Nephron progenitor cell (in vitro differentiated cells): ENCODE measurements around the gene IZUMO4.
"Not testable (repeated sequence)": the region's sequence is repeated elsewhere in the genome, so short reads cannot be mapped to it uniquely, and the experiment has no call there.

ENCODE experiments used
- DNase-seq: peaks from one replicate; pipeline ENCODE4 v3.0.0; 2021
- H3K27ac Mint-ChIP-seq: 2 replicates; pipeline ENCODE4 v1.8.0; 2021; ENCODE audit warnings: mild to moderate bottlenecking, moderate library complexity, mixed read lengths
- H3K27me3 Mint-ChIP-seq: 2 replicates; pipeline ENCODE4 v1.8.0; 2021; ENCODE audit warnings: mild to moderate bottlenecking, low read depth, mixed read lengths; ENCODE audit not compliant: poor library complexity
- H3K36me3 Mint-ChIP-seq: 2 replicates; pipeline ENCODE4 v1.8.0; 2021; ENCODE audit warnings: low read depth, mixed read lengths
- H3K4me1 Mint-ChIP-seq: 2 replicates; pipeline ENCODE4 v1.8.0; 2021; ENCODE audit warnings: mixed read lengths
- H3K4me3 Mint-ChIP-seq: 2 replicates; pipeline ENCODE4 v1.8.0; 2021; ENCODE audit warnings: mild to moderate bottlenecking, moderate library complexity, mixed read lengths
- H3K9me3 Mint-ChIP-seq: 2 replicates; pipeline ENCODE4 v1.8.0; 2021; ENCODE audit warnings: mild to moderate bottlenecking, moderate library complexity, mixed read lengths
- CTCF ChIP-seq: fragments of 200-600 bp; sonication (generic); IDR thresholded peaks from 2 replicates; pipeline ENCODE4 v1.5.0; 2021; ENCODE audit warnings: antibody characterized with exemption

IZUMO4 gene

GRCh38 chr19:2123682-2124387 lies 27.1 kb downstream of the IZUMO4 start:
- no peak overlapping the region for H3K27ac Mint-ChIP-seq
- no peak for TF ChIP-seq CTCF
- no peaks in the 10 kb centered on the region for H3K9me3 Mint-ChIP-seq
- H3K4me1 Mint-ChIP-seq: no peaks in the 10 kb centered on the region
- no peaks in the 10 kb centered on the region for H3K27me3 Mint-ChIP-seq
- peak; percentile 82 for DNase-seq
- no peak overlapping the region for H3K4me3 Mint-ChIP-seq
- H3K36me3 Mint-ChIP-seq: peaks cover 9% of the 10 kb centered on the region

- Mint-ChIP-seq H3K27ac (no peak overlapping the region), H3K9me3 (no peaks in the 10 kb centered on the region), H3K4me3 (no peak overlapping the region), H3K4me1 (no peaks in the 10 kb centered on the region), H3K36me3 (peaks cover 9% of the 10 kb centered on the region), H3K27me3 (no peaks in the 10 kb centered on the region)
- no peak for DNase-seq
- no peak for TF ChIP-seq CTCF
Measured at GRCh38 chr19:2126879-2127518, 30.3 kb downstream of the IZUMO4 start.

- Mint-ChIP-seq H3K27me3 (no peaks in the 10 kb centered on the region), H3K4me3 (no peak overlapping the region), H3K4me1 (no peaks in the 10 kb centered on the region), H3K27ac (no peak overlapping the region), H3K36me3 (peaks cover 16% of the 10 kb centered on the region), H3K9me3 (no peaks in the 10 kb centered on the region)
- no peak for DNase-seq
- no peak for TF ChIP-seq CTCF
Measured at GRCh38 chr19:2127758-2128157, 31.0 kb downstream of the IZUMO4 start.

- not testable (repeated sequence) for H3K9me3 Mint-ChIP-seq, H3K27me3 Mint-ChIP-seq, H3K27ac Mint-ChIP-seq, H3K4me1 Mint-ChIP-seq, DNase-seq, H3K4me3 Mint-ChIP-seq
- peaks cover 21% of the 10 kb centered on the region for H3K36me3 Mint-ChIP-seq
Measured at GRCh38 chr19:2128252-2128651, 31.5 kb downstream of the IZUMO4 start.

- no peaks in the 10 kb centered on the region for H3K27me3 Mint-ChIP-seq
- no peak overlapping the region for H3K27ac Mint-ChIP-seq
- no peak overlapping the region for H3K4me3 Mint-ChIP-seq
Measured at GRCh38 chr19:2129022-2129421, 32.3 kb downstream of the IZUMO4 start.

GRCh38 chr19:2129486-2129885 lies 32.8 kb downstream of the IZUMO4 start:
- H3K36me3 Mint-ChIP-seq: peaks cover 23% of the 10 kb centered on the region
- no peak overlapping the region for H3K4me3 Mint-ChIP-seq
- no peak for TF ChIP-seq CTCF
- no peak for DNase-seq
- no peak overlapping the region for H3K27ac Mint-ChIP-seq
- no peaks in the 10 kb centered on the region for H3K9me3 Mint-ChIP-seq
- no peaks in the 10 kb centered on the region for H3K27me3 Mint-ChIP-seq
- H3K4me1 Mint-ChIP-seq: no peaks in the 10 kb centered on the region

More at GRCh38 chr19:2129022-2129421, 32.3 kb downstream of the IZUMO4 start:
- TF ChIP-seq CTCF: no peak
- no peaks in the 10 kb centered on the region for H3K9me3 Mint-ChIP-seq
- no peak for DNase-seq
- H3K36me3 Mint-ChIP-seq: peaks cover 23% of the 10 kb centered on the region
- no peaks in the 10 kb centered on the region for H3K4me1 Mint-ChIP-seq
